GM19397 (cell line): Measurements from ENCODE around the gene SHC2.
"Not testable (repeated sequence)": the region's sequence is repeated elsewhere in the genome, so short reads cannot be mapped to it uniquely, and the experiment has no call there.

Experiments
- ATAC-seq: cut with Tn5 transposase; IDR thresholded peaks from one replicate; pipeline ENCODE4 v1.9.1; 2021; ENCODE audit warnings: mild to moderate bottlenecking, moderate library complexity; ENCODE audit not compliant: unreplicated experiment

Gene SHC2

GRCh38 chr19:447816-448560, 12.8 kb downstream of the SHC2 start:
- ATAC-seq: no peak

- no peak for ATAC-seq
Observed at GRCh38 chr19:447064-447426, 13.8 kb downstream of the SHC2 start.

GRCh38 chr19:444677-445210, 16.1 kb downstream of the SHC2 start:
- no peak for ATAC-seq

- ATAC-seq: no peak
Observed at GRCh38 chr19:443005-443404, 17.8 kb downstream of the SHC2 start.

GRCh38 chr19:442085-442484, 18.7 kb downstream of the SHC2 start:
- no peak for ATAC-seq

GRCh38 chr19:441213-441836, 19.5 kb downstream of the SHC2 start:
- ATAC-seq: no peak

GRCh38 chr19:440391-441212, 20.2 kb downstream of the SHC2 start:
- ATAC-seq: no peak

GRCh38 chr19:439167-439900, 21.5 kb downstream of the SHC2 start:
- ATAC-seq: no peak

- no peak for ATAC-seq
Observed at GRCh38 chr19:438416-438958, 22.3 kb downstream of the SHC2 start.

- ATAC-seq: no peak
Observed at GRCh38 chr19:437041-437440, 23.8 kb downstream of the SHC2 start.

GRCh38 chr19:436413-436950, 24.4 kb downstream of the SHC2 start:
- no peak for ATAC-seq

- no peak for ATAC-seq
Observed at GRCh38 chr19:435707-436412, 25.0 kb downstream of the SHC2 start.

- no peak for ATAC-seq
Observed at GRCh38 chr19:435056-435706, 25.7 kb downstream of the SHC2 start.

GRCh38 chr19:434152-434960, 26.5 kb downstream of the SHC2 start:
- no peak for ATAC-seq

GRCh38 chr19:430701-431100, 30.1 kb downstream of the SHC2 start:
- ATAC-seq: no peak

- ATAC-seq: no peak
Observed at GRCh38 chr19:428149-428548, 32.7 kb downstream of the SHC2 start.

- ATAC-seq: not testable (repeated sequence)
Observed at GRCh38 chr19:427675-428074, 33.2 kb downstream of the SHC2 start.

GRCh38 chr19:426725-427445, 33.9 kb downstream of the SHC2 start:
- no peak for ATAC-seq
